ENCODE measurements around the gene CCDC93.

- TF ChIP-seq CTCF (IDR thresholded peaks at IDR 0.05; ENCODE audit: low read depth, low read length), result no peak
- no peak for TF ChIP-seq EZH2phosphoT487 (IDR thresholded peaks at IDR 0.05; ENCODE audit: low read depth)
These were observed 52.7 kb downstream of the CCDC93 start for GRCh38 chr2:117961201-117961600.

All from OCI-LY3 (cell line).